ENCODE data around the gene TMEM60. TPM values are rescaled to one million over a fixed set of nuclear protein-coding genes. Genes with fewer than 3 reads are reported as not detected.

TMEM60 gene
- total RNA-seq, 2 donors from 2014 or later: 9.6 TPM; not detected in 1

GRCh38 chr7:77825131-77825530 lies 26.9 kb upstream of the TMEM60 start:
- ATAC-seq (no peak), DNase-seq (no peak)
- H3K27me3 ChIP-seq: no peaks in the 10 kb centered on the region
- peaks cover 5% of the 10 kb centered on the region for H3K4me1 ChIP-seq
- intact Hi-C loops (cut with DNase I): no loop called here
- no peaks in the 10 kb centered on the region for H3K36me3 ChIP-seq (replicated peaks in 1 of 2; ENCODE audit: insufficient read depth in 1 of 2, low read depth in 2 of 2)
- peaks cover 0 to 19% (median 0%) of the 10 kb centered on the region in 3 donors for H3K9me3 ChIP-seq
- TF ChIP-seq CTCF (IDR thresholded peaks at IDR 0.05) (no peak), POLR2A (IDR thresholded peaks at IDR 0.05) (no peak)
- 85 to 91% methylated on average over 3 of the region's 3 CpGs for WGBS, 2 donors
- no peak overlapping the region for H3K4me3 ChIP-seq
- H3K27ac ChIP-seq: no peak overlapping the region

- peak overlapping the region in 1 of 4 donors; percentile 36 for H3K27ac ChIP-seq
- no peak for TF ChIP-seq CTCF (IDR thresholded peaks at IDR 0.05)
- no peak for TF ChIP-seq POLR2A (IDR thresholded peaks at IDR 0.05)
- peaks cover 5% of the 10 kb centered on the region for H3K4me1 ChIP-seq
- intact Hi-C loops (cut with DNase I): no loop called here
- ATAC-seq: no peak
- no peaks in the 10 kb centered on the region for H3K27me3 ChIP-seq
- H3K9me3 ChIP-seq: peaks cover 0 to 24% (median 0%) of the 10 kb centered on the region in 3 donors
- no peak overlapping the region for H3K4me3 ChIP-seq
- WGBS, 2 donors: 91 to 98% methylated on average over 5 of the region's 5 CpGs
- H3K36me3 ChIP-seq (replicated peaks in 1 of 2; ENCODE audit: insufficient read depth in 1 of 2, low read depth in 2 of 2): no peaks in the 10 kb centered on the region
- no peak for DNase-seq
Observed at GRCh38 chr7:77824636-77825035, 26.4 kb upstream of the TMEM60 start.

GRCh38 chr7:77823787-77824186 lies 25.6 kb upstream of the TMEM60 start:
- Histone ChIP-seq H3K27ac (peak overlapping the region in 2 of 4 donors; percentile 32 to 36), H3K4me3 (no peak overlapping the region), H3K27me3 (no peaks in the 10 kb centered on the region), H3K36me3 (replicated peaks in 1 of 2; ENCODE audit: insufficient read depth in 1 of 2, low read depth in 2 of 2) (no peaks in the 10 kb centered on the region), H3K4me1 (peaks cover 5% of the 10 kb centered on the region), H3K9me3 (peaks cover 0 to 24% (median 0%) of the 10 kb centered on the region in 3 donors)
- 67 to 68% methylated on average over 2 of the region's 2 CpGs for WGBS, 2 donors
- TF ChIP-seq POLR2A (IDR thresholded peaks at IDR 0.05) (no peak), CTCF (IDR thresholded peaks at IDR 0.05) (no peak)
- peak; percentile 62 for ATAC-seq
- no peak for DNase-seq
- intact Hi-C loops (cut with DNase I): no loop called here

GRCh38 chr7:77822269-77822668 lies 24.0 kb upstream of the TMEM60 start:
- peaks cover 5% of the 10 kb centered on the region for H3K4me1 ChIP-seq
- no peak for ATAC-seq
- intact Hi-C loops (cut with DNase I): no loop called here
- no peaks in the 10 kb centered on the region for H3K36me3 ChIP-seq (replicated peaks in 1 of 2; ENCODE audit: insufficient read depth in 1 of 2, low read depth in 2 of 2)
- TF ChIP-seq POLR2A (IDR thresholded peaks at IDR 0.05) (no peak), CTCF (IDR thresholded peaks at IDR 0.05) (no peak)
- no peak overlapping the region for H3K27ac ChIP-seq
- 67 to 87% methylated on average over 1 of the region's 1 CpG for WGBS, 2 donors
- H3K9me3 ChIP-seq: peaks cover 0 to 24% (median 0%) of the 10 kb centered on the region in 3 donors
- no peak overlapping the region for H3K4me3 ChIP-seq
- H3K27me3 ChIP-seq: no peaks in the 10 kb centered on the region
- DNase-seq: peak in 1 of 4 donors; percentile 12

GRCh38 chr7:77820967-77821366 lies 22.7 kb upstream of the TMEM60 start:
- no peaks in the 10 kb centered on the region for H3K27me3 ChIP-seq
- H3K4me1 ChIP-seq: peaks cover 5% of the 10 kb centered on the region
- no peaks in the 10 kb centered on the region for H3K36me3 ChIP-seq (replicated peaks in 1 of 2; ENCODE audit: insufficient read depth in 1 of 2, low read depth in 2 of 2)
- H3K4me3 ChIP-seq: no peak overlapping the region
- WGBS, 2 donors: 98 to 100% methylated on average over 2 of the region's 2 CpGs
- TF ChIP-seq CTCF (IDR thresholded peaks at IDR 0.05): no peak
- no peak for TF ChIP-seq POLR2A (IDR thresholded peaks at IDR 0.05)
- H3K27ac ChIP-seq: no peak overlapping the region
- ATAC-seq: no peak
- no peak for DNase-seq
- peaks cover 0 to 20% (median 0%) of the 10 kb centered on the region in 3 donors for H3K9me3 ChIP-seq
- intact Hi-C loops (cut with DNase I): no loop called here

All from body of pancreas (tissue), 4 donors.